Measurements from ENCODE around the gene NDUFAF8.

GRCh38 chr17:81210868-81211267 lies 28.2 kb upstream of the NDUFAF8 start:
- no peak for TF ChIP-seq ZFP30 (CRISPR knock-in tag; IDR thresholded peaks at IDR 0.05)
- no peak for TF ChIP-seq CREB5 (CRISPR knock-in tag; IDR thresholded peaks at IDR 0.05; ENCODE audit: low read depth)
- TF ChIP-seq ESRRG (CRISPR knock-in tag; IDR thresholded peaks at IDR 0.05), result no peak
- TF ChIP-seq PATZ1 (CRISPR knock-in tag; IDR thresholded peaks at IDR 0.05; ENCODE audit: borderline replicate concordance), result no peak
- no peak for TF ChIP-seq RARB (CRISPR knock-in tag; IDR thresholded peaks at IDR 0.05)
- TF ChIP-seq ARNTL (CRISPR knock-in tag; IDR thresholded peaks at IDR 0.05; ENCODE audit: borderline replicate concordance, low read depth), result no peak
- TF ChIP-seq CSDC2 (CRISPR knock-in tag; IDR thresholded peaks at IDR 0.05), result no peak
- TF ChIP-seq TCF4 (CRISPR knock-in tag; IDR thresholded peaks at IDR 0.05; ENCODE audit: borderline replicate concordance), result no peak
- TF ChIP-seq POU6F1 (CRISPR knock-in tag; IDR thresholded peaks at IDR 0.05; ENCODE audit: borderline replicate concordance, low read depth), result no peak
- TF ChIP-seq ZNF565 (CRISPR knock-in tag; conservative IDR thresholded peaks at IDR 0.05; ENCODE audit: low read depth), result no peak

Data from SK-N-SH treated with all-trans-retinoic acid at 6 μM for 48 hours (cell line).